ENCODE data around the gene SDCBP2.
A peak's percentile ranks its signal among the peaks of the same experiment; 100 is the strongest.

The SDCBP2 gene

DNA sequence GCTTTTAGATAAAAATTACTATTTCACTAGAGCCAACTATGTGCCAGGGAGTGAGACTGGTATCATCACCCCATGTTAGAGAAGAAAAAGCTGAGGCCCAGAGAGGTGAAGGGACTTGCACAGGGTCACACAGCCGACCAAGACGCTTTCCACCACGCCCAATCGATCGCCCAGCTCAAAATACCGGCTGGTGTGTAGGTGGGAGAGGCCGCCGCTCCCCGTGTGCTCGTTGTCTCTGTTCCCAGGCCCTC lies 63.1 kb downstream of the SDCBP2 start:
- H3K27me3 ChIP-seq (replicated peaks; ENCODE audit: control insufficient read depth, insufficient read depth, low read length, poor library complexity, severe bottlenecking), result no peaks in the 10 kb centered on the region
- peaks cover 16% of the 10 kb centered on the region for H3K4me1 ChIP-seq (ENCODE audit: control insufficient read depth, insufficient read depth, low read length, poor library complexity, severe bottlenecking)

DNA sequence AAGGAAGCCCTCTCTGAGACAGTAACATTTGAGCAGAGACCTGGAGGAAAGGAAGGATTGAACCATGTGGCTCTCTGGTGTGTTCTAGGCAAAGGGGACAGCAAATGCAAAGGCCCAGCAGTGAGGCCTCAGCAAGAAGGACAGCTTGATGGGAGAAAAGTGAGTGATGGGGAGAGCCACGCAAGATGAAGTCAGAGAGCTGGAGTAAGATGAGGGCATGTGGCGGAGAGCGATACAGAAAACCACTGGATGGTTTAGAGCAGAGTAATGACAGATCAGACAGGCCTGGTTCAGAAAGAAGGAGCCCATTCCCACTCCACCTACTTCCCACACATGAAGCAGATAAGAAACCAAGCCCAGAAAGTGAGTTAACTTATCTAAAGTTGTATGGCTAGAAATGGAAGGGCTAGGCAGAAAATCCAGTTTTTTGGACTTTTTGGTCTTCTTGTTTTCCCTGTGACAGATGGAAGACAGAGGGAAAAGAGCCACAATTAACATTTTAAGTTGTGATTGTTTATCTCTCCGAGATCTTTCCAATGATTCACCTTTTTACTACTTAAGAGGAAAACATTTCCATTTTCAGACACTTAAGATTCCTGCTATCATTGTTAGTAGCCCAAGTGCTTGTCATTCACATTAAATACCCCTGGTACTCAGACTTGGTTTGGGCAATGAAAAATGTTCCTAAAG lies 63.6 kb downstream of the SDCBP2 start:
- peak overlapping the region; percentile 80 for H3K4me3 ChIP-seq (ENCODE audit: insufficient read depth, low read depth, low read length, poor library complexity, severe bottlenecking)
- H3K27ac ChIP-seq (ENCODE audit: insufficient read depth, low read length, poor library complexity, severe bottlenecking), result peak overlapping the region; percentile 76
- no peaks in the 10 kb centered on the region for H3K36me3 ChIP-seq (ENCODE audit: control insufficient read depth, insufficient read depth, low read length)
- no peaks in the 10 kb centered on the region for H3K9me3 ChIP-seq (ENCODE audit: control insufficient read depth, low read length)
- H3K27me3 ChIP-seq (replicated peaks; ENCODE audit: control insufficient read depth, insufficient read depth, low read length, poor library complexity, severe bottlenecking), result no peaks in the 10 kb centered on the region
- DNase-seq, result no peak
- peaks cover 16% of the 10 kb centered on the region for H3K4me1 ChIP-seq (ENCODE audit: control insufficient read depth, insufficient read depth, low read length, poor library complexity, severe bottlenecking)

More for the DNA sequence above, 63.1 kb downstream of the SDCBP2 start:
- H3K4me3 ChIP-seq (ENCODE audit: insufficient read depth, low read depth, low read length, poor library complexity, severe bottlenecking), result peak overlapping the region; percentile 80
- H3K36me3 ChIP-seq (ENCODE audit: control insufficient read depth, insufficient read depth, low read length), result peaks cover 3% of the 10 kb centered on the region
- peak overlapping the region; percentile 76 for H3K27ac ChIP-seq (ENCODE audit: insufficient read depth, low read length, poor library complexity, severe bottlenecking)
- no peak for DNase-seq
- H3K9me3 ChIP-seq (ENCODE audit: control insufficient read depth, low read length), result no peaks in the 10 kb centered on the region

DNA sequence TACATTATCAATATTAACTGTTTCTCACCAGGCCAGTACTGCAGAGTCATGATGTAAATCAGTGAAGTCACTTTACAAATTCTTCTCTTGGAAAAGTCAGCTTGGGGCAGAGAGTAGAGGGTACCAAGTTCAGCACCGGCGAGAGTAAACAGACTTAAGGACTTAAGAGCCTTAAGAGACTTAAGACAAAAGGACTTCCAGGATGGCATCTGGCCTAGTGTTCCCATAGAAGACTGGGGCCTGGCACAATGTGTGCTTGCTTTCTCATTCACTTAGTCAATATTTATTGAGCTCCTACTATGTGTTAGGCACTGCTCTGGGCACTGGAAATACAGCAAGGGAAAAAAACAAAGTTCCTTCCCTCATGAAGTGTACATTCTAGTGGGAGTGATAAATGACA lies 64.2 kb downstream of the SDCBP2 start:
- H3K36me3 ChIP-seq (ENCODE audit: control insufficient read depth, insufficient read depth, low read length), result no peaks in the 10 kb centered on the region
- peaks cover 16% of the 10 kb centered on the region for H3K4me1 ChIP-seq (ENCODE audit: control insufficient read depth, insufficient read depth, low read length, poor library complexity, severe bottlenecking)
- no peaks in the 10 kb centered on the region for H3K9me3 ChIP-seq (ENCODE audit: control insufficient read depth, low read length)
- no peak overlapping the region for H3K27ac ChIP-seq (ENCODE audit: insufficient read depth, low read length, poor library complexity, severe bottlenecking)
- no peak for DNase-seq
- H3K4me3 ChIP-seq (ENCODE audit: insufficient read depth, low read depth, low read length, poor library complexity, severe bottlenecking), result no peak overlapping the region
- no peaks in the 10 kb centered on the region for H3K27me3 ChIP-seq (replicated peaks; ENCODE audit: control insufficient read depth, insufficient read depth, low read length, poor library complexity, severe bottlenecking)

DNA sequence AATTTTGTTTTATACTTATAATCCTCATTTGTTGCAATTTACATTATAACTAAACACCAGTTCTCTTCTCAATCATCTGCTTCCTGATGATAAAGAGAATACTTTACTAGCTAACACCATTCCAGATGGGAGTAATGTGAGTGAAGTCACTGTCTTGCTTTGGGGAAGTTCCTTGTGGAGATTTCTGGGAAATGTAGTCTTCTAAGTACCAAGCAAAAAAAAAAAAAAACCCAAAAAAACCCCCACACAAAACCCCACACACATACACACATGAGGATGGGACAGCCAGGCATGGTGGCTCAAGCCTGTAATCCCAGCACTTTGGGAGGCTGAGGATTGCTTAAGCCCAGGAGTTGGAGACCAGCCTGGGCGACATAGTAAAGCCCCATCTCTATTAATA lies 65.1 kb downstream of the SDCBP2 start:
- no peak overlapping the region for H3K27ac ChIP-seq (ENCODE audit: insufficient read depth, low read length, poor library complexity, severe bottlenecking)

More for the DNA sequence above, 65.1 kb downstream of the SDCBP2 start:
- H3K4me3 ChIP-seq (ENCODE audit: insufficient read depth, low read depth, low read length, poor library complexity, severe bottlenecking), result no peak overlapping the region
- no peaks in the 10 kb centered on the region for H3K36me3 ChIP-seq (ENCODE audit: control insufficient read depth, insufficient read depth, low read length)
- no peak for DNase-seq
- no peaks in the 10 kb centered on the region for H3K27me3 ChIP-seq (replicated peaks; ENCODE audit: control insufficient read depth, insufficient read depth, low read length, poor library complexity, severe bottlenecking)
- peaks cover 16% of the 10 kb centered on the region for H3K4me1 ChIP-seq (ENCODE audit: control insufficient read depth, insufficient read depth, low read length, poor library complexity, severe bottlenecking)
- H3K9me3 ChIP-seq (ENCODE audit: control insufficient read depth, low read length), result no peaks in the 10 kb centered on the region
